ENCODE results near the gene CCL19. TPM values are rescaled to one million over a fixed set of nuclear protein-coding genes. Genes with fewer than 3 reads are reported as not detected.

Gene CCL19
- total RNA-seq, 1 experiment from 2014 or later: not detected

Other genes starting within 250 kb of the CCL19 start
- gene FAM219A, start 232.7 kb downstream of the CCL19 start, total RNA-seq (2014; rRNA removed; shearing (Covaris generic)): 14.6 and 31.1 TPM in 2 replicates
- not detected in 2 replicates for gene DNAI1, start 232.5 kb downstream of the CCL19 start, total RNA-seq (2014; rRNA removed; shearing (Covaris generic))
- 0.71 and 2.0 TPM in 2 replicates for gene ENHO, start 168.3 kb downstream of the CCL19 start, total RNA-seq (2014; rRNA removed; shearing (Covaris generic))
- gene CNTFR, start 101.6 kb downstream of the CCL19 start, total RNA-seq (2014; rRNA removed; shearing (Covaris generic)): 0.05 and 0.07 TPM in 2 replicates
- gene RPP25L, start 79.2 kb downstream of the CCL19 start, total RNA-seq (2014; rRNA removed; shearing (Covaris generic)): 16.7 and 23.3 TPM in 2 replicates
- gene DCTN3, start 70.8 kb downstream of the CCL19 start, total RNA-seq (2014; rRNA removed; shearing (Covaris generic)): 159 and 180 TPM in 2 replicates
- gene ARID3C, start 62.2 kb downstream of the CCL19 start, total RNA-seq (2014; rRNA removed; shearing (Covaris generic)): not detected in 2 replicates
- 108 and 115 TPM in 2 replicates for gene SIGMAR1, start 53.5 kb downstream of the CCL19 start, total RNA-seq (2014; rRNA removed; shearing (Covaris generic))
- 13.4 and 20.9 TPM in 2 replicates for gene GALT, start 44.6 kb downstream of the CCL19 start, total RNA-seq (2014; rRNA removed; shearing (Covaris generic))
- gene IL11RA, start 39.1 kb downstream of the CCL19 start, total RNA-seq (2014; rRNA removed; shearing (Covaris generic)): 13.8 and 16.5 TPM in 2 replicates
- not detected in 2 replicates for gene CCL27, start 28.6 kb downstream of the CCL19 start, total RNA-seq (2014; rRNA removed; shearing (Covaris generic))
- not detected in 2 replicates for gene CCL21, start 18.9 kb upstream of the CCL19 start, total RNA-seq (2014; rRNA removed; shearing (Covaris generic))